Stimulated activated CD8-positive, alpha-beta memory T cell treated with anti-CD3 and anti-CD28 coated beads, Interleukin-12 subunit alpha, Interleukin-12 subunit beta, amount 100 ng/mL, for 24 hours (primary cell): ENCODE data around the gene CDH12.
"Not testable (repeated sequence)": the region's sequence is repeated elsewhere in the genome, so short reads cannot be mapped to it uniquely, and the experiment has no call there.

Experiments used
- DNase-seq: peaks from one replicate; pipeline ENCODE4 v3.0.0-alpha.2; 2020; ENCODE audit errors: extremely low read depth

CDH12 gene

DNA sequence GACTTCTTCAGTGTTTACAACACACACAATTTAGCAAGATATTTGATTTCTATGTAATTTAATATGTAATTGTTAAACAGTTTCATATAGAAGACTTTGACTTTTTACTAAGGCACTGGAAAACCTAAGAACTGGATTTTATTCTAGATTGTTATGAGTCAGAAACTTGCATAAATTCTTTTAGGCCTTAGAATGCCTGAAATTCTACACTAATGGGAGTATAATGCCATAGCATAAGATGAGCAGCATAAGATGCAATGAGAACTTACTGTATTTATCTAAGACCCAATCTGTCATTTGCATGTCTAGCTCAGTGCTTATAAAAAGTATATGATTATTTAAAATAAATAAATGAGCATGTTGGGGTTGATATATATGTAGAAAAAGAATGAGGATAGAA lies 285.2 kb downstream of the CDH12 start:
- DNase-seq, result no peak

DNA sequence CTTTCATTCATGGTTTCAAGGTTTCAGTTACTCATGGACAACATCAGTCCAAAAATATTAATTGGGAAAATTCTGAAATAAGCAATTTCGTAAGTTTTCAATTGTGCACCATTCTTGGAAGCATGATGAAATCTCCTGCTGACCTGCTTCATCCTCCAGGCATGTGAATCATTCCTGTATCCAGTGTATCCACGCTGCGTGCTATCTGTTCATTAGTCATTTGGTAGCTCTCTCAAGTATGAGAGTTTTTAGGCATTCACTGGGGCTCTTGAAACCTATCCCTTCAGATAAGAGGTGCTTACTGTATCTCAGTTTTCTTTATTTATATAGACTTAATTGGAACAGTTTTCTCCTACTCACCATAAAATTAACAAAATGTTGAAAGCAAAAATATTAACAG lies 293.0 kb downstream of the CDH12 start:
- DNase-seq, result no peak

DNA sequence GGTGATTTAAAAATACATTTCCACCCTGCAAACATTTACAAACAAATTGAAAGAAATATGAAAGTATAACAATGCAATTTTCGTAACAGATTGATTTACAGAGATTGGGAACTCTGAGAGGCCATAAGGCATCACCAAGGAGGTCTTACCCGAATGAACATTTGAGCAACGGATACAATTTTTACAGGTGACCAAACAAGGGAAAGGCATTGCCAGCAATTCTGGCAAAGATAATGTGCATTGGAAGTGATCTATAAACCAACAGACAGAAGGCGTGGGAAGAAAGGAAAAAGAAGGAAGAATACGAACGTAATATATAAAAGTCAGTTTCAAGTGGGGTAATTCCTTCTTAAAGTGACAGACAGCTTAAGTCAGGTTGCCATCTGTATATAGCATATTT lies 295.9 kb downstream of the CDH12 start:
- no peak for DNase-seq

DNA sequence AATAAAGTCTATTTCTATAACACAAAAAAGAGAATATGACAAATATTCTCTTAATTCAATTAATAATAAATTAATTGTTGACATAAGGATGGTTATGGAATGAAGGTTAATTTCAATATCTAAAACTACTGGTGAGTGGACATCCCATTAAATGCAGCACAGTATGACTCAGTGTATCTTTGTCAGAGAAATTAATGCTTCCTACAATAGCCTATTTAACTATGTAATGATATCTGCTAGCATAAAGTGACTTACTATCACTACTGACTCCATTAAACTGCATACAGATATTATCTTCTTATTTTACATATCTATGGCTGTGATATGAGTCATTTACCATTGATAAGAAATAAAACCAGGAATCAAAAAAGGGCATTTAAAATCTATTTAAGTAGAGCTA lies 298.7 kb downstream of the CDH12 start:
- no peak for DNase-seq

DNA sequence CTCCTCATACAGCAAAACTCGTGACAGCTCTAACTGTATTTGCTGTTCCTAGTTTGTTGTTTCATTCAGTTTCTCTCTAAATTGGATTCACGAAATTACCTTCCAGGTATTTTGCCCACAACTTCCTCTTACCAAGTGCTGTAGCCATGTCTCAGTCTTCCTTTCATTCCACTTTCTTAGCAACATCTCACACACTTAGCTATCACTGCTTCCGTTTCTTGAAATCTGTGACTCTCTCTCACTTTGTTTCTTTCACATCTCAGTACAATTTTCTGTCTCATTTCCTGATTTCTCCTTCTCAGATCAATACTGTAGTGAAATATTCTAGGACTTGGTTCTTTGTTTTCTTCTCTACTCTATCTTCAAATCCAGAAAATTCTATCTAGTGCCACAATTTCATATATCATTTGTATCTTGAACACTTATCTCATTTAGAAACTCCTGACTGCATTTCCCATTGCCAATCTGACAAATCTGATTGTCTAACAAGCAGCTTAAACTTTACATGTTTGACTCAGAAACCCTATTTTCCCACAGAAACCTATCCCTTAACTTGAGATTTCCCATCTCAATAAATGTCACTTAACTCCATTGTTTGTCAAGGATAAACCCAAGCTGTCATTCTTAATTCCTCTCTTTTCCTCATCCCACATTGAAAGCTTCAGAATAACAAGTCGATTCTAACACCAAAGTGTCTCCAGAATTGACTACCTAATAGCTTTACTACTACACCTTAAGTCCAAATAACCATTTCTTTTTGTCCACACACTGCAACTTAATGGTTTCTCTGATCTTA lies 303.1 kb downstream of the CDH12 start:
- DNase-seq, result no peak

DNA sequence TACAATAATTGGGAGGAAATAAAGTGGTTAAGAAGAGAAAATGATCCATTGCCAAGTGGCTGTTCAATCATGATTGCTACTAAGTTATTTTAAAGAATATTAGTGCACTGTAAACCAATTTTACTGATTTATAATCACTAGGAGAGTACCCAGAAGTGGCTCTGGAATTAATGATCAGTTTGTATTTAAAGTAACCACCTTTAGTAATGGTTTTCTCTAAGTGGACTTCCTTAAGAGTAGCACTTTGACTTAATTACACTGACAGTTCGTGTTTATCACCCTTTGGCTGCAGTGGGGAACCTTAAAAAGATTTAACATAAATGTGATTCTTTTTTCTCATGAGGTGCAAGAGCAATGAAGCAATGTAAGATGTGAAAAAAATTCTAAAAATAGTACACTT lies 310.8 kb downstream of the CDH12 start:
- no peak for DNase-seq

DNA sequence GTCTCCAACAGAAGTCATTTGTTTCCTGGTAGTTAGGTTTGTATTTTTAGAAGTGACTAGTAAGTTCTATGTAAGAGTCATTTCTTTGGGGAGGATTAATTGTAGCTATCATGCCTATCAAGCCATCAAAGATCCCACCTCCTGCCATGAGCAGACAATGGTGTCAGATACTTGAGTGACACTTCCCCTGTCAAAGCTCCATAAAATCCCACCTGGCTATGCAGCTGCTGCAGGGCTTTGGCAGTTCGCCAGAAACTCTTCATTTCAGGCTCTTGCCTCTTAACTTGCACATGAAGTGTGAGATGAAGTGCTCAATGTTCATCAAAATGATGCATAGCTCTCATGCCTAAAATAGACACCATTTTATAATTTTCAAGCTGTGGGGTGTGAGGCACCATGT lies 312.1 kb downstream of the CDH12 start:
- DNase-seq, result no peak

DNA sequence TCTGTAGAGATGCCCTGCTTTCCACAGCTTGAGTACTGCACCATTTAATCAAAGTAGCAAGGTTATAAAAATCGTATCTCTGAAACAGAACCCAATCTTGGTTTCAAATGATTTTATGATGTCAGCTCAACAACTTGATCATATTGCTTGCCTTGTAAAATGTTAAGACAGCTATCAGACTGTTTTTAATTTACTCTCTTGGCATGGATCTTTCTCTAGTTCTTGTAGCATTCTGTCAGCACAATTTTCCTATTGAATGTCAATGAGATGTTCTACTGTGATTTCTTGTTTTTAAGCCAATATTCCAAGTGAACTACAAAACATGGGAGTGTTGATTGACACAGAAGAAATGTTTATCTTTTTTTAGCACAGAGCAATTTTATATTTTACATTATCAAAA lies 313.4 kb downstream of the CDH12 start:
- DNase-seq, result no peak

DNA sequence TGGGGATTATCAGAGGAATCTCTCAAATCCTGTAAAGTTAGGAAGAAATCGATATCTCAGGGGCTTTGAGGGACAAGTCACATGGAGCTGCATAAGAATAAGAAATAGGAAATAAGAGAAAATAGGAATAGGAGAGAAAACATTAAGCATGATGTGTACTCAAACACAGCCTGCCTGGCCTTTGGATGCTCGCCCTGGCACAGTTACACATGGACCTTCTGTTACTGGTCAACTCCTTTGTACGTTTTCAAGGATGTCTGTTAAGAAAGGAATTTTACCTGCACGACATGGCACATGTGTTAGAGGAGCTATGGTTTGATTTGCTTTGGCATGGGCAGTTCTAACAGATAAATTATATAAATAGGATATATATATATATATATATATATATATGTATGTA lies 321.2 kb downstream of the CDH12 start:
- no peak for DNase-seq

DNA sequence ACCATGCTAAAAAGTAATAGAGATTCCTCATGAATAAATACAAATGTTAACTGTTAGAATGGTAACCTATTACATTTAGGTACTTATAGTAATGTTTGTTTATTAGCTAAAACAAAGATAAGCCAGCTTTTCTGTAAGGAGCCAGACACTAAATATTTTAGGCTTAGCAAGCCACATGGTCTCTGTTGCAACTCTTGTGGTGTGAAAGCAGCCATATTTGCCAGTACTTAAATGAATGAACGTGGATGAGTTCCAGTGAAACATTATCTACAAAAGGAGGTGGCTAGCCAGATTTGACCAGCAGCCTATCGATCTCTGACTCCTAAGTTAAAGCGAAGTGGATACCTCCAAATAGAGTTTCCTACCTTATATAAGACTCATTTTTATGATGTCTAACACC lies 331.6 kb downstream of the CDH12 start:
- no peak for DNase-seq

DNA sequence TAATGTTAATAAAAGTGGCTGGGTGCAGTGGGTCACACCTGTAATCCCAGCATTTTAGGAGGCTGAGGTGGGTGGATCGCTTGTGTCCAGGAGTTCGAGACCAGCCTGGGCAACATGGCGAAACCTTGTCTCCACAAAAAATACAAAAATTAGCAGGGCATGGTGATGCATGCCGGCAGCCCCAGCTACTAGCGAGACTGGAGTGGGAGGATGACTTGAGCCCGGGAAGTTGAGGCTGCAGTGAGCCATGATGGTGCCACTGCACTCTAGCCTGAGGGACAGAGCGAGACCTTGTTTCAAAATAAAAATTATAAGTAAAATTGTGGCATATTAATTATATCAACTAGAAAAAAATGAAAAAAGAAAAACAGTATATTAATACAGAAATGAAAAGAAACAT lies 336.6 kb downstream of the CDH12 start:
- DNase-seq, result not testable (repeated sequence)

DNA sequence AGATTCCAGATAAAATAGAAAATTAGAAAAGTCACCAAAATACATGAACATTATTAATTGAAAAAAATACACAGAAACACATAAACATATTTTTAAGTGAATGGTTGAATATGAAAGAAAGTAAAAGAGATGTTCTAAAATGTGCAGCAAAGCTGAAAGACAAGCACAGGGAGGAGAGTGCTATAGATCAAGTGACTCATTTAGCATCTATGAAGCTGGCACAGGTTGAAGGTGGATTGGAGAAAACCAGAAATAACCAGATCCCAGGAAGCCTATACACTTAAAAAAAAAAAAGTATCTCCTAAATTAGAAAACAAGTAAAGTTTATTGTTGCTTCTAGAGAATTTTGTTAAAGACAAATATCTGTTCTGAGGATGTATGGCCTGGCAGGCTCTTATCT lies 338.9 kb downstream of the CDH12 start:
- DNase-seq, result no peak

DNA sequence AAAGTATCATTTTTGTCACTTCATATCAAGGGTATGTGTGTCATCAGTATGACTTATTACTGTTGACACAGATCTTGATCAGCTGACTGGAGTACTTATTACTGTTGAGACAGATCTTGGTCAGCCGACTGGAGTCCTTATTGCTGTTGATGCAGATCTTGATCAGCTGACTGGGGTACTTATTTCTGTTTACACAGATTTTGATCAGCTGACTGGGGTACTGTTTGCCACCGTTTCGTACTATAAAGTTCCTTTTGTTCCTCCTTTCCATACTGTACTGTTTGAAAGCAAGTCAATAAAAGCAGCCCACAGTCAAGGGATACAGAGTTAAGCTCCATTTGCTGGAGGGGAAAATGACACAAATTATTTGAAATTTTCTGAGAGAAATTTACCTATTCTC lies 347.3 kb downstream of the CDH12 start:
- DNase-seq, result no peak

DNA sequence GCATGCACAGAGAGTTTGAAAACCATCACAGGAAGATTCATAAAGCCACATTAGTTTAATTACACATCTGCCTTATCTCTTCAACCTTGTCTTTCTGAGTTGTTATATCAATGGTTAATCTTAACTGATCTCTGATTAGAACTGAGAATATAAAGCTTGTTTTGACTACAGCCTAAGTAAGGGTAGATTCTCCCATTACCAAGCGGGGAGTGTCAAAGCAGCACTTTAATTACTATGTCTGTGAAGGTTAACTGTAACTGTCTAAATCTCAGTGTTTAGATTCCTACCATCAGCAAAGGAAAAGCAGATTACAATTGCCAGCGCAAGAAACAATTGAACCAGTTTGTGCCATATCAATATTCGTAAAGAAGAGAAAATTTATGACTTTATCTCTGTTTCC lies 348.7 kb downstream of the CDH12 start:
- no peak for DNase-seq

DNA sequence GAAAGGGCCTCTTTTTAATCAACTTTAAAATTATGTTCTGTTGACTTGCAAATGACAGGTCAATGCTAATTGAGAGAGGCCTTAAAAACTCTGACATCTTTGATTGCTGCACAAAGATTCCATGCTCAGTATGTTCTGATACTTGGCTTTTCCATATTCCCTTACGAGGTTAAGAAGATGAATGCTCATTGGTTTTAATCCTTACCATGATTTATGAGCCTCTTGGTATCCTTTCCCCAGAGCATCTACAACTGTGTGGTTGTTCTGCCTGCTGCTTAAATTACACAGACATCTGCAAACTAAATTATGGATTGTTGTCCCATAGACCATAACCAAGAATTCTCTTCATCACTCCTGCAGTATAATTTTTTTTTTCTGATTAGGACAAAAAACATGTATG lies 352.6 kb downstream of the CDH12 start:
- no peak for DNase-seq

DNA sequence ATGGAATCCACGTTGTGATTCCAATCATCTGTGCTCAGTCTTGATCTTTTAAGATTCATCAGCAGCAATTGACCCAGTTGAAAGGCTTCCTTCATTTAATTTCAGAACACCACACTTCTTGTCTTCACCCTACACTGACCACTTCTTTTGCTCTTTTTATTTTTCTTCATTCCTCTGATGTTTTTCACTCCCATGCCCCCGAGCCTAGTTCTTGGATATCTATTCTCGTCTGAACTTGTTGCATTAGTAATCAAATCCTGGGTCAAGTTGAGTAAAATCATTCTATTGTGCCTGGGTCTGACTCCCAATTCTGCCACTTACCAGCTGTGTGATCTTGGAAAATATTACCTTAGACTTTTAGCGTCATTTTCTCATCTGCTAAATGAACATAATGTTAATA lies 356.5 kb downstream of the CDH12 start:
- no peak for DNase-seq

DNA sequence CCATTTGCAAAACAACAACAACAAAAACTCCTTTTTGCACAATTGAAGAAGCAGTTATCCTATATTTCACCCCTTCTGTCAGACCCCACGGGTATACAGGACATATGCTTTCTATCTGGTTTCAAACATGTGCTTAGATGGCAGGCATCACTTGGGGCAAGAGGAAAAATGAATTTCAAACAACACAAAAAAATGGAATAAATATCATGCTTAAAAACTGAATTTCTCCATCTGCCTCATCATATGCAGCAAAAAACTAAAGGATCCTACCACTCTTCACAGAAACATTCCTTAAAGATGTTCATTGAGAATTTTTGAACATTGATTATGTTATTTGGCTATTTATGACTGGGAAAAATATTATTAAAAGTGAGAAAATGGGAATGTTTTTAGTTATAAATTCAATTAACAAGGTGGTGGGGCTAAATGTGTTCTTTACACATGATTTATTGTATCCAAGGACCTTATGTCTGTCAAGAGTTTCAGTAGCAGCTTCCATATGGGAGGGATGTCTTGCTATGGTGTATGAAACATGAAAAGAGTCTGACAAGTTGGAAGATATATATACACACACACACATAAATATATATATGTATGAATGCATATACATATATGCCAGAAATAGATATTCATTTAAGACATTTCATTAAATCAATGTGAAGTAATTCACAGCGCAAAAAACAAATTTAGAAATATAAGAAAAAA lies 358.0 kb downstream of the CDH12 start:
- DNase-seq, result no peak

DNA sequence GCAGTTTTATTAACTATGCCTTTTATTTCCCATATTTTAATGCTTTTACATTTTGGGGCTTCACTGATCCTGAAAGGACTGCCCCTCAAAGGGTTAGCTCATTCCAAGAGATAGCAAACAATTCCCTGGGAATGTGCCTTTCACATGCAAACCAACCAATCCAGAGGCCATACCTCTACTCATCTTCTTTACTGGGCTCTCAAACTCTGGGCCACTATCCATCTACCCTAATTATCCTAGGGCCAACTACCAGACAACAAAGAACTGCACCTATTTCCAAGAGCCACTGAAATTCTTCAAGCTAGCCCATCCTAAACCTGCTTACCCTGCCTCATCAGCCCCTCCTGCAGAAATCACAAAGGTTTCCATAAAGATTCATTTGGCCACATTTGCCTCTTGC lies 364.7 kb downstream of the CDH12 start:
- no peak for DNase-seq

DNA sequence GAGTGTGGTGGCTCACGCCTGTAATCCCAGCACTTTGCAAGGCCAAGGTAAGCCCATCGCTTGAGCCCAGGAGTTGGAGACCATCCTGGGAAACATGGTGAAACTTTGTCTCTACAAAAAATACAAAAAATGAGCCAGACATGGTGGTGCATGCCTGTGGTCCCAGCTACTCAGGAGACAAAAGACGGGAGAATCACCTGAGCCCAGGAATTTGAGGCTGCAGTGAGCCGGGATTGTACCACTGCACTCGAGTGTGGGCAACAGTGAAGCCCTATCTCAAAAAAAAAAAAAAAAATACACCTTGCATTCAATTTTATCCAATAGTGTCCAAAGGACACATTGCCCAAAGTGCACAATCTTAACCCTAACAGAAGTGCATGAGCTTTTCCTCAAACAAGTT lies 372.8 kb downstream of the CDH12 start:
- no peak for DNase-seq

DNA sequence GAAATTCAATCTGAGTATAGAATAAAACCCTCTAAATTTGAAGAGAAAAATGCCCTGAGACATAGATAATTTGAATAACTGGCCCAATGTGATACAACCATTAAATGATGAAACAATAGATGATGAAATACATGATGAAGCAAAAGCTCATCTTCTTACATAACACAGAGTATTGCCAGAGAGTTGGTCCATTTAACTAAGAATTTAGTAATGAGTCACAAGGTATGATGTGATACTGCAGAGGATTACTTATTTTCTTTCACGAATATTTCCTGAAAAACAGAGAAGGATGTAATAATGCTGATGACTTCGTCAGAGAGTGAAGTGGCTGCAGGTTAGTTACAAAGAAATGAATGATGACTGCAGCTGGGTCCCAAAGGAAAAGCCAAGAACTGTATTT lies 379.3 kb downstream of the CDH12 start:
- no peak for DNase-seq

DNA sequence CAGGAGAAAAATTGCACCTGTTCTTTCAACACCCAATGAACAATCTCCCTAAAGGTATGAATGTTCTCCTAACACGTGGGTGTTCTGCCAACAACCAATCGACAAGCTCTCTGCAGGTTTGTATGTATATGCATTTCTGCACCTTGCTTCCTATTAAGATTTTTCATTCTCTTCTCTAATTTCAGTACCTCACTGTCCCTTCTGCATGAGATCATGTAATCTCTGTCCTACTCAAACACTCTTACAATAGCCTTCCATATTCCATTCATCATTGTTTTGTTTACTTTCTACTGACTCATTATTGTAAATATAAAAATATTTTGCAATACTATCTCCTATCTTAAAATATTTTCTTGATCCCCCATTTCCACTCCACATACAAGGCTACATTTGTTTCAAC lies 382.0 kb downstream of the CDH12 start:
- DNase-seq, result no peak

DNA sequence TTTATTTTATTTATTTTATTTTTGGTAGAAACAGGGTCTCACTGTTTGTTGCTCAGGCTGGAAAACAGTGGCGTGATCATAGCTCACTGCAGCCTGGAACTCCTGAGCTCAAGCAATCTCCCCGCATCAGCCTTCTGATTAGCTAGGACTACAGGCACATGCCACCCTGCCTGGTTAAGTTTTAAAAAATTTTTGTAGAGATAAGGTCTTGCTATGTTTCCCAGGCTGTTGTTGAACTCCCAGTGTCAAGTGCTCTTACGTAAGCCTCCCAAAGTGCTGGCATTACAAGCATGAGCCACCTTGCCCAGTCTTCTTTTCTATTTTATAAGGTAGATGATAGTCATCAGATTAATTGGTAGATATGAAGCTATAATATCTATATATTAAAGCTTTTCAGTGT lies 382.7 kb downstream of the CDH12 start:
- DNase-seq, result no peak

DNA sequence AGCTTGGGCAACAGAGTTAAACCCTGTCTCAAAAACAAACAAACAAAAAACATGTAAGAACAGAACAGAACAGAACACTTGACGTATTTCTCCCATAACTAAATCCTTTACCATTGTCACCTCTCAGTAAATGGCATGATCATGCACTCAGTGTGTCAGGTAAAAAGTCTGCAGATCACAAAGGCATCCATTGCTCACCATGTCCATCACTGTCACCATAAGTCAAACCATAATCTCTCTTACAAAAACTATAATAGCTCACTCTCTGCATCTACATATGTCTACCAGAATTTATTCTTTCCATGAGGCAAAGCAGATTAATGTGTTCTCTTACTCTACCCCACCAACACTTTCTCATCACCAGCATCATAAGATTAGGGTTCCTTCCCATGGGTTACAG lies 387.5 kb downstream of the CDH12 start:
- DNase-seq, result no peak

DNA sequence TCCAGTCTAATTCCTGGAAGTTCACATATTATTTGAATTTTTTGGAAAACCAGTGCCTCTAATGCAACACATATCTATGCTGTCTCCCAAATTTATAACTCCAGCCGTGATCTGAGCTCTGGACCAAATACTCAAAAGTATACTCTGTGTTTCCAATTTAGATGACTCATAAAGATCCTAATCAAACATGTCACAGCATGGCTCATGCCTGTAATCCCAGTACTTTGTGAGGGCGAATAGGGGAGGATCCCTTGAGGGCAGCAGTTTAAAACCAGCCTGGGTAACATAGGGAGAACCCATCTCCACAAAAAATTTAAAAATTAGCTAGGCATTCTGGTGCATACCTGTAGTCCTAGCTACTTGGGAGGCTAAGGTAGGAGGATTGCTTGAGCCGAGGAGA lies 388.0 kb downstream of the CDH12 start:
- no peak for DNase-seq
